Neural progenitor cell (in vitro differentiated cells): ENCODE results near the gene ALKBH1. TPM values are rescaled to one million over a fixed set of nuclear protein-coding genes. Genes with fewer than 3 reads are reported as not detected.
"Not testable (repeated sequence)": the region's sequence is repeated elsewhere in the genome, so short reads cannot be mapped to it uniquely, and the experiment has no call there.

Experiments used
- DNase-seq: peaks from one replicate; pipeline ENCODE4 v3.0.0-alpha.2; 2016; ENCODE audit warnings: low spot score
- H2AFZ ChIP-seq: fragments of 200-600 bp; sonication (generic); replicated peaks from 2 replicates; pipeline ENCODE4 v1.6.1; 2016; ENCODE audit warnings: antibody characterized with exemption
- H3F3A ChIP-seq: fragments of 200-600 bp; sonication (generic); 2 replicates; pipeline ENCODE4 v1.6.1; 2016; ENCODE audit warnings: antibody characterized with exemption, low read depth
- H3K27ac ChIP-seq: fragments of 200-600 bp; sonication (generic); 2 replicates; pipeline ENCODE4 v1.5.1; 2016; ENCODE audit warnings: mild to moderate bottlenecking
- H3K27me3 ChIP-seq: fragments of 200-600 bp; sonication (generic); 2 replicates; pipeline ENCODE4 v1.6.1; 2016; ENCODE audit warnings: mild to moderate bottlenecking, moderate library complexity
- H3K36me3 ChIP-seq: fragments of 200-600 bp; sonication (generic); 2 replicates; pipeline ENCODE4 v1.5.1; 2016
- H3K4me1 ChIP-seq: fragments of 200-600 bp; sonication (generic); 2 replicates; pipeline ENCODE4 v1.6.1; 2016; ENCODE audit warnings: mixed run types
- H3K4me2 ChIP-seq: fragments of 200-600 bp; sonication (generic); 2 replicates; pipeline ENCODE4 v1.6.1; 2016
- H3K4me3 ChIP-seq: fragments of 200-600 bp; sonication (generic); 2 replicates; pipeline ENCODE4 v1.5.1; 2016
- H3K79me2 ChIP-seq: fragments of 200-600 bp; sonication (generic); 2 replicates; pipeline ENCODE4 v1.6.1; 2016; ENCODE audit warnings: low read depth
- H3K9ac ChIP-seq: fragments of 200-600 bp; sonication (generic); 2 replicates; pipeline ENCODE4 v1.6.1; 2016
- H3K9me3 ChIP-seq: fragments of 200-600 bp; sonication (generic); 2 replicates; pipeline ENCODE4 v1.5.1; 2016; ENCODE audit warnings: low read depth
- H4K20me1 ChIP-seq: fragments of 200-600 bp; sonication (generic); 2 replicates; pipeline ENCODE4 v1.6.1; 2016; ENCODE audit warnings: low read depth
- H3K27ac Mint-ChIP-seq: 3 replicates; pipeline ENCODE4 v1.8.0; 2021; ENCODE audit warnings: mixed read lengths
- H3K27me3 Mint-ChIP-seq: 2 replicates; pipeline ENCODE4 v1.8.0; 2022; ENCODE audit warnings: low read depth, mild to moderate bottlenecking, inconsistent platforms, moderate library complexity, mixed read lengths; ENCODE audit not compliant: insufficient read depth
- H3K36me3 Mint-ChIP-seq: 3 replicates; pipeline ENCODE4 v1.8.0; 2021; ENCODE audit warnings: mixed read lengths
- H3K4me1 Mint-ChIP-seq: 3 replicates; pipeline ENCODE4 v1.8.0; 2021; ENCODE audit warnings: mixed read lengths
- H3K4me3 Mint-ChIP-seq: 3 replicates; pipeline ENCODE4 v1.8.0; 2021; ENCODE audit warnings: mild to moderate bottlenecking, moderate library complexity, mixed read lengths
- H3K9me3 Mint-ChIP-seq: 3 replicates; pipeline ENCODE4 v1.8.0; 2020; ENCODE audit warnings: mixed read lengths
- CTCF ChIP-seq: fragments of 200-600 bp; sonication (generic); IDR thresholded peaks from 2 replicates; pipeline ENCODE4 v1.5.1; 2017; ENCODE audit warnings: antibody characterized with exemption, mild to moderate bottlenecking
- EZH2 ChIP-seq: fragments of 200-600 bp; sonication (generic); IDR thresholded peaks from 2 replicates; pipeline ENCODE4 v1.6.1; 2017; ENCODE audit warnings: antibody characterized with exemption, mild to moderate bottlenecking, moderate library complexity
- EZH2phosphoT487 ChIP-seq: fragments of 200-600 bp; sonication (generic); IDR thresholded peaks from 2 replicates; pipeline ENCODE4 v1.6.1; 2017; ENCODE audit warnings: antibody characterized with exemption
- total RNA-seq: library from RNA; depleted of rRNA; stranded (reverse); fragments of >200 nt; gene quantifications from 2 replicates; pipeline ENCODE4 v1.2.3, GENCODE V29; 2015; ENCODE audit warnings: low replicate concordance

Gene ALKBH1
- total RNA-seq, 1 donor from 2014 or later, result 19.2 TPM

- Mint-ChIP-seq H3K27me3 (no peaks in the 10 kb centered on the region), H3K9me3 (no peaks in the 10 kb centered on the region)
These were observed 32.9 kb downstream of the ALKBH1 start for GRCh38 chr14:77674931-77675330.

GRCh38 chr14:77673193-77673592, 34.6 kb downstream of the ALKBH1 start:
- H3K4me1 Mint-ChIP-seq, result peaks cover 2% of the 10 kb centered on the region
- Histone ChIP-seq H4K20me1 (no peaks in the 10 kb centered on the region), H3K9me3 (no peaks in the 10 kb centered on the region), H2AFZ (no peak overlapping the region), H3K9ac (no peak overlapping the region), H3K79me2 (no peaks in the 10 kb centered on the region), H3K36me3 (no peaks in the 10 kb centered on the region), H3K4me2 (no peak overlapping the region), H3K27ac (no peak overlapping the region), H3K27me3 (no peaks in the 10 kb centered on the region), H3K4me1 (no peaks in the 10 kb centered on the region), H3K4me3 (no peak overlapping the region), H3F3A (no peaks in the 10 kb centered on the region)
- H3K4me3 Mint-ChIP-seq, result no peak overlapping the region
- no peaks in the 10 kb centered on the region for H3K9me3 Mint-ChIP-seq
- TF ChIP-seq EZH2 (no peak), EZH2phosphoT487 (no peak), CTCF (no peak)
- no peak for DNase-seq
- peaks cover 19% of the 10 kb centered on the region for H3K36me3 Mint-ChIP-seq
- no peak overlapping the region for H3K27ac Mint-ChIP-seq
- H3K27me3 Mint-ChIP-seq, result no peaks in the 10 kb centered on the region

More at GRCh38 chr14:77674931-77675330, 32.9 kb downstream of the ALKBH1 start:
- no peak for TF ChIP-seq EZH2phosphoT487
- no peaks in the 10 kb centered on the region for H3K27me3 ChIP-seq
- H3F3A ChIP-seq, result no peaks in the 10 kb centered on the region
- no peaks in the 10 kb centered on the region for H4K20me1 ChIP-seq
- Mint-ChIP-seq H3K36me3 (peaks cover 19% of the 10 kb centered on the region), H3K27ac (no peak overlapping the region), H3K4me1 (no peaks in the 10 kb centered on the region), H3K4me3 (no peak overlapping the region)
- H3K9me3 ChIP-seq, result no peaks in the 10 kb centered on the region
- no peak overlapping the region for H2AFZ ChIP-seq
- H3K4me3 ChIP-seq, result no peak overlapping the region
- no peaks in the 10 kb centered on the region for H3K36me3 ChIP-seq
- H3K4me2 ChIP-seq, result no peak overlapping the region
- H3K79me2 ChIP-seq, result no peaks in the 10 kb centered on the region
- no peak overlapping the region for H3K9ac ChIP-seq
- no peak for DNase-seq
- H3K27ac ChIP-seq, result no peak overlapping the region
- H3K4me1 ChIP-seq, result no peaks in the 10 kb centered on the region

- Mint-ChIP-seq H3K4me1 (peaks cover 14% of the 10 kb centered on the region), H3K36me3 (no peaks in the 10 kb centered on the region), H3K4me3 (no peak overlapping the region), H3K27me3 (no peaks in the 10 kb centered on the region), H3K27ac (no peak overlapping the region), H3K9me3 (no peaks in the 10 kb centered on the region)
- H3K79me2 ChIP-seq, result no peaks in the 10 kb centered on the region
- no peaks in the 10 kb centered on the region for H3K36me3 ChIP-seq
- H3K4me1 ChIP-seq, result peaks cover 4% of the 10 kb centered on the region
- peaks cover 5% of the 10 kb centered on the region for H4K20me1 ChIP-seq
- H3K27ac ChIP-seq, result no peak overlapping the region
- no peak overlapping the region for H2AFZ ChIP-seq
- peaks cover 15% of the 10 kb centered on the region for H3F3A ChIP-seq
- H3K4me2 ChIP-seq, result no peak overlapping the region
- H3K4me3 ChIP-seq, result no peak overlapping the region
- no peaks in the 10 kb centered on the region for H3K27me3 ChIP-seq
- no peak overlapping the region for H3K9ac ChIP-seq
- TF ChIP-seq EZH2phosphoT487 (no peak), EZH2 (no peak), CTCF (no peak)
- no peaks in the 10 kb centered on the region for H3K9me3 ChIP-seq
- no peak for DNase-seq
These were observed 40.5 kb downstream of the ALKBH1 start for GRCh38 chr14:77667331-77667730.

GRCh38 chr14:77663293-77663692, 44.5 kb downstream of the ALKBH1 start:
- Mint-ChIP-seq H3K36me3 (no peaks in the 10 kb centered on the region), H3K4me3 (no peak overlapping the region), H3K4me1 (peaks cover 39% of the 10 kb centered on the region), H3K9me3 (peaks cover 2% of the 10 kb centered on the region), H3K27me3 (peaks cover 5% of the 10 kb centered on the region), H3K27ac (peak overlapping the region; percentile 12)
- H2AFZ ChIP-seq, result no peak overlapping the region
- H3K4me2 ChIP-seq, result no peak overlapping the region
- no peaks in the 10 kb centered on the region for H3K27me3 ChIP-seq
- H3K9ac ChIP-seq, result no peak overlapping the region
- no peak for DNase-seq
- H3K27ac ChIP-seq, result no peak overlapping the region
- TF ChIP-seq EZH2 (no peak), EZH2phosphoT487 (no peak), CTCF (no peak)
- no peaks in the 10 kb centered on the region for H3K36me3 ChIP-seq
- H3K9me3 ChIP-seq, result no peaks in the 10 kb centered on the region
- H4K20me1 ChIP-seq, result peaks cover 7% of the 10 kb centered on the region
- H3F3A ChIP-seq, result peaks cover 18% of the 10 kb centered on the region
- H3K4me1 ChIP-seq, result peaks cover 16% of the 10 kb centered on the region
- H3K79me2 ChIP-seq, result no peaks in the 10 kb centered on the region
- no peak overlapping the region for H3K4me3 ChIP-seq

GRCh38 chr14:77661562-77661961, 46.3 kb downstream of the ALKBH1 start:
- H3K36me3 ChIP-seq, H3K27me3 Mint-ChIP-seq, H3K9ac ChIP-seq, H3K4me3 ChIP-seq, H3K9me3 ChIP-seq, H3K27ac ChIP-seq, H4K20me1 ChIP-seq, H3K79me2 ChIP-seq, H3K9me3 Mint-ChIP-seq, H2AFZ ChIP-seq, H3K36me3 Mint-ChIP-seq, H3K27me3 ChIP-seq: not testable (repeated sequence)
- Mint-ChIP-seq H3K27ac (peak overlapping the region; percentile 100), H3K4me3 (peak overlapping the region; percentile 72), H3K4me1 (peaks cover 40% of the 10 kb centered on the region)
- Histone ChIP-seq H3K4me2 (peak overlapping the region; percentile 67), H3K4me1 (peaks cover 16% of the 10 kb centered on the region), H3F3A (peaks cover 18% of the 10 kb centered on the region)
- peak; percentile 14 for DNase-seq
